ENCODE results near the gene GPR84.

GPR84 gene

GRCh38 chr12:54379398-54380201 lies 15.3 kb upstream of the GPR84 start:
- Histone ChIP-seq H3K4ac (ENCODE audit: low read depth, low read length) (no peak overlapping the region), H3K27me3 (ENCODE audit: insufficient read depth, low read length, poor library complexity) (no peaks in the 10 kb centered on the region), H2AK5ac (ENCODE audit: low read length) (no peak overlapping the region), H2BK5ac (ENCODE audit: low read length) (no peak overlapping the region), H3K36me3 (ENCODE audit: control insufficient read depth, insufficient read depth, low read length) (no peaks in the 10 kb centered on the region), H3K79me1 (ENCODE audit: low read length) (no peaks in the 10 kb centered on the region), H3K4me3 (ENCODE audit: low read length) (no peak overlapping the region), H3K27ac (ENCODE audit: low read depth, low read length) (no peak overlapping the region), H3K23ac (ENCODE audit: low read length) (no peak overlapping the region), H2BK15ac (replicated peaks; ENCODE audit: low read depth) (no peak overlapping the region), H3K9ac (ENCODE audit: low read length) (peak overlapping the region; percentile 34), H3K4me2 (ENCODE audit: low read length) (peak overlapping the region; percentile 35), H3K79me2 (ENCODE audit: control insufficient read depth, insufficient read depth, low read length) (no peaks in the 10 kb centered on the region), H4K5ac (ENCODE audit: low read length) (no peak overlapping the region), H3K4me1 (ENCODE audit: control insufficient read depth, low read depth, low read length) (peaks cover 14% of the 10 kb centered on the region), H3K18ac (ENCODE audit: low read length) (no peak overlapping the region), H3K56ac (ENCODE audit: low read length) (peak overlapping the region; percentile 34), H4K8ac (ENCODE audit: low read depth, low read length) (no peak overlapping the region), H2BK120ac (ENCODE audit: low read depth, low read length) (no peak overlapping the region)
- WGBS (ENCODE audit: extremely low coverage, insufficient coverage, low lambda C conversion rate): no CpG with 5 or more reads among the region's 19 CpGs
- DNase-seq: peak; percentile 95

GRCh38 chr12:54378796-54379397 lies 14.6 kb upstream of the GPR84 start:
- no CpG with 5 or more reads among the region's 49 CpGs for WGBS (ENCODE audit: extremely low coverage, insufficient coverage, low lambda C conversion rate)
- H3K9ac ChIP-seq (ENCODE audit: low read length): peak overlapping the region; percentile 51

GRCh38 chr12:54377797-54378515 lies 13.7 kb upstream of the GPR84 start:
- H3K27ac ChIP-seq (ENCODE audit: low read depth, low read length): no peak overlapping the region
- H4K8ac ChIP-seq (ENCODE audit: low read depth, low read length): no peak overlapping the region
- peaks cover 11% of the 10 kb centered on the region for H3K4me1 ChIP-seq (ENCODE audit: control insufficient read depth, low read depth, low read length)
- H3K4ac ChIP-seq (ENCODE audit: low read depth, low read length): no peak overlapping the region
- no peak overlapping the region for H3K18ac ChIP-seq (ENCODE audit: low read length)
- H3K23ac ChIP-seq (ENCODE audit: low read length): no peak overlapping the region
- no peak overlapping the region for H2BK120ac ChIP-seq (ENCODE audit: low read depth, low read length)
- H3K79me2 ChIP-seq (ENCODE audit: control insufficient read depth, insufficient read depth, low read length): no peaks in the 10 kb centered on the region
- H2BK5ac ChIP-seq (ENCODE audit: low read length): no peak overlapping the region
- WGBS (ENCODE audit: extremely low coverage, insufficient coverage, low lambda C conversion rate): no CpG with 5 or more reads among the region's 6 CpGs
- no peak overlapping the region for H3K4me2 ChIP-seq (ENCODE audit: low read length)
- H2AK5ac ChIP-seq (ENCODE audit: low read length): no peak overlapping the region
- H4K5ac ChIP-seq (ENCODE audit: low read length): no peak overlapping the region
- no peak overlapping the region for H3K4me3 ChIP-seq (ENCODE audit: low read length)
- no peaks in the 10 kb centered on the region for H3K27me3 ChIP-seq (ENCODE audit: insufficient read depth, low read length, poor library complexity)
- DNase-seq: no peak
- no peak overlapping the region for H3K9ac ChIP-seq (ENCODE audit: low read length)
- no peak overlapping the region for H3K56ac ChIP-seq (ENCODE audit: low read length)
- no peaks in the 10 kb centered on the region for H3K36me3 ChIP-seq (ENCODE audit: control insufficient read depth, insufficient read depth, low read length)
- H2BK15ac ChIP-seq (replicated peaks; ENCODE audit: low read depth): no peak overlapping the region
- H3K79me1 ChIP-seq (ENCODE audit: low read length): no peaks in the 10 kb centered on the region

More at GRCh38 chr12:54378796-54379397, 14.6 kb upstream of the GPR84 start:
- Histone ChIP-seq H3K36me3 (ENCODE audit: control insufficient read depth, insufficient read depth, low read length) (no peaks in the 10 kb centered on the region), H3K23ac (ENCODE audit: low read length) (no peak overlapping the region), H3K56ac (ENCODE audit: low read length) (peak overlapping the region; percentile 69), H2BK15ac (replicated peaks; ENCODE audit: low read depth) (no peak overlapping the region), H3K4me1 (ENCODE audit: control insufficient read depth, low read depth, low read length) (peaks cover 11% of the 10 kb centered on the region), H2BK120ac (ENCODE audit: low read depth, low read length) (no peak overlapping the region), H3K79me1 (ENCODE audit: low read length) (no peaks in the 10 kb centered on the region), H3K4me2 (ENCODE audit: low read length) (peak overlapping the region; percentile 60), H2AK5ac (ENCODE audit: low read length) (no peak overlapping the region), H4K8ac (ENCODE audit: low read depth, low read length) (no peak overlapping the region), H3K79me2 (ENCODE audit: control insufficient read depth, insufficient read depth, low read length) (no peaks in the 10 kb centered on the region), H3K18ac (ENCODE audit: low read length) (peak overlapping the region; percentile 41), H2BK5ac (ENCODE audit: low read length) (no peak overlapping the region), H4K5ac (ENCODE audit: low read length) (no peak overlapping the region), H3K27ac (ENCODE audit: low read depth, low read length) (no peak overlapping the region), H3K27me3 (ENCODE audit: insufficient read depth, low read length, poor library complexity) (no peaks in the 10 kb centered on the region), H3K4ac (ENCODE audit: low read depth, low read length) (no peak overlapping the region), H3K4me3 (ENCODE audit: low read length) (no peak overlapping the region)
- peak; percentile 86 for DNase-seq

- no peak overlapping the region for H2AK5ac ChIP-seq (ENCODE audit: low read length)
- no peak overlapping the region for H3K4me3 ChIP-seq (ENCODE audit: low read length)
- H2BK15ac ChIP-seq (replicated peaks; ENCODE audit: low read depth): no peak overlapping the region
- H3K79me1 ChIP-seq (ENCODE audit: low read length): no peaks in the 10 kb centered on the region
- no peaks in the 10 kb centered on the region for H3K27me3 ChIP-seq (ENCODE audit: insufficient read depth, low read length, poor library complexity)
- no peak overlapping the region for H3K4ac ChIP-seq (ENCODE audit: low read depth, low read length)
- H3K9ac ChIP-seq (ENCODE audit: low read length): no peak overlapping the region
- no peak overlapping the region for H3K23ac ChIP-seq (ENCODE audit: low read length)
- no peak overlapping the region for H3K4me2 ChIP-seq (ENCODE audit: low read length)
- H2BK5ac ChIP-seq (ENCODE audit: low read length): no peak overlapping the region
- no peaks in the 10 kb centered on the region for H3K79me2 ChIP-seq (ENCODE audit: control insufficient read depth, insufficient read depth, low read length)
- H3K18ac ChIP-seq (ENCODE audit: low read length): no peak overlapping the region
- WGBS (ENCODE audit: extremely low coverage, insufficient coverage, low lambda C conversion rate): no CpG with 5 or more reads among the region's 2 CpGs
- H2BK120ac ChIP-seq (ENCODE audit: low read depth, low read length): no peak overlapping the region
- no peaks in the 10 kb centered on the region for H3K36me3 ChIP-seq (ENCODE audit: control insufficient read depth, insufficient read depth, low read length)
- no peak overlapping the region for H4K5ac ChIP-seq (ENCODE audit: low read length)
- no peak overlapping the region for H3K27ac ChIP-seq (ENCODE audit: low read depth, low read length)
- DNase-seq: no peak
- H3K56ac ChIP-seq (ENCODE audit: low read length): no peak overlapping the region
- H3K4me1 ChIP-seq (ENCODE audit: control insufficient read depth, low read depth, low read length): peaks cover 11% of the 10 kb centered on the region
- H4K8ac ChIP-seq (ENCODE audit: low read depth, low read length): no peak overlapping the region
Measured at GRCh38 chr12:54377007-54377406, 12.7 kb upstream of the GPR84 start.

- Histone ChIP-seq H3K4ac (ENCODE audit: low read depth, low read length) (no peak overlapping the region), H3K4me1 (ENCODE audit: control insufficient read depth, low read depth, low read length) (peaks cover 11% of the 10 kb centered on the region)
- peak; percentile 85 for DNase-seq
Measured at GRCh38 chr12:54376596-54376995, 12.3 kb upstream of the GPR84 start.

More at GRCh38 chr12:54376596-54376995, 12.3 kb upstream of the GPR84 start:
- Histone ChIP-seq H3K4me3 (ENCODE audit: low read length) (no peak overlapping the region), H3K27ac (ENCODE audit: low read depth, low read length) (no peak overlapping the region), H3K9ac (ENCODE audit: low read length) (no peak overlapping the region), H4K5ac (ENCODE audit: low read length) (no peak overlapping the region), H3K27me3 (ENCODE audit: insufficient read depth, low read length, poor library complexity) (no peaks in the 10 kb centered on the region), H2BK5ac (ENCODE audit: low read length) (no peak overlapping the region), H3K18ac (ENCODE audit: low read length) (peak overlapping the region; percentile 2), H4K8ac (ENCODE audit: low read depth, low read length) (no peak overlapping the region), H3K79me2 (ENCODE audit: control insufficient read depth, insufficient read depth, low read length) (no peaks in the 10 kb centered on the region), H3K56ac (ENCODE audit: low read length) (no peak overlapping the region), H3K23ac (ENCODE audit: low read length) (no peak overlapping the region), H3K79me1 (ENCODE audit: low read length) (no peaks in the 10 kb centered on the region), H3K36me3 (ENCODE audit: control insufficient read depth, insufficient read depth, low read length) (no peaks in the 10 kb centered on the region), H2BK120ac (ENCODE audit: low read depth, low read length) (no peak overlapping the region), H2AK5ac (ENCODE audit: low read length) (no peak overlapping the region), H2BK15ac (replicated peaks; ENCODE audit: low read depth) (no peak overlapping the region), H3K4me2 (ENCODE audit: low read length) (no peak overlapping the region)
- no CpG with 5 or more reads among the region's 4 CpGs for WGBS (ENCODE audit: extremely low coverage, insufficient coverage, low lambda C conversion rate)

Data from mesendoderm (in vitro differentiated cells).